Subcutaneous adipose tissue (tissue), 4 donors: ENCODE measurements around the gene OLFM4. TPM values are rescaled to one million over a fixed set of nuclear protein-coding genes. Genes with fewer than 3 reads are reported as not detected.

Experiments used
- total RNA-seq, 4 donors: library from RNA; depleted of rRNA; stranded (reverse); fragments of >200 nt; gene quantifications; one replicate each; pipeline ENCODE4 v1.1.0, GENCODE V29; 2016
- TF ChIP-seq, protein P1 (sequence below): fragments of 450-650 bp; IDR thresholded peaks from one replicate; pipeline ENCODE4 v1.5.1; 2016; ENCODE audit warnings: low read depth, mild to moderate bottlenecking, control low read depth, antibody characterized with exemption, moderate library complexity

The OLFM4 gene
- total RNA-seq, 4 donors from 2014 or later: 0.17 to 0.98 (median 0.49) TPM

DNA sequence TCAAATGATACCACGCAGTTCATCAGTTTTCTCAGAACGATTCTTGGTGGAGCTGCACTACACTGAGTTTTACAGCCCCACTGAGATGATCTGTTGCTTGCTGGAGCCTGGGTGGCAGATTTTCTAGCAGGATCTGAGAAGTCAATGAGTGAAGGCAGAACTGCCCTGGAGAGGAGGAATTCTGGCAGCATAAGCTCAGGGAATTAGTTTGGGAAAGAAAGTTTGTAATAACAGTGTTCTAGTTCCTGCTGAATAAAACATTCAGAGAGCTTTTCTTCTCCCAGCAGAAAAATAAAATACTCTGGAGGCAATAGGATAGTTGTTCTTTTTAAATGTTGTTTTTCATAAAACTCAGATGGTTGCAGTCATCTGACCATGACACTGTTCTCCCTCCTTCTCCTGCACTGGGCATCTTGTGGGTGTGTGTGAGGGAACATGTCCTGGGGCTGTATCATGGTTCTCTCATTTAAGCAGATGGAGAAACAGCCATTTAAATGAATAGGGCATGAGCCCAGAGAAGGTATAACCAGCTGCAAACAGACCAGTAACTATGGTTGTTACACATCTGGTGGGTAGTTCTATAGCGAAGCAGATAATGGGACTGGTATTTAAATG is 29.6 kb downstream of the OLFM4 start:
- TF ChIP-seq, protein P1, sequence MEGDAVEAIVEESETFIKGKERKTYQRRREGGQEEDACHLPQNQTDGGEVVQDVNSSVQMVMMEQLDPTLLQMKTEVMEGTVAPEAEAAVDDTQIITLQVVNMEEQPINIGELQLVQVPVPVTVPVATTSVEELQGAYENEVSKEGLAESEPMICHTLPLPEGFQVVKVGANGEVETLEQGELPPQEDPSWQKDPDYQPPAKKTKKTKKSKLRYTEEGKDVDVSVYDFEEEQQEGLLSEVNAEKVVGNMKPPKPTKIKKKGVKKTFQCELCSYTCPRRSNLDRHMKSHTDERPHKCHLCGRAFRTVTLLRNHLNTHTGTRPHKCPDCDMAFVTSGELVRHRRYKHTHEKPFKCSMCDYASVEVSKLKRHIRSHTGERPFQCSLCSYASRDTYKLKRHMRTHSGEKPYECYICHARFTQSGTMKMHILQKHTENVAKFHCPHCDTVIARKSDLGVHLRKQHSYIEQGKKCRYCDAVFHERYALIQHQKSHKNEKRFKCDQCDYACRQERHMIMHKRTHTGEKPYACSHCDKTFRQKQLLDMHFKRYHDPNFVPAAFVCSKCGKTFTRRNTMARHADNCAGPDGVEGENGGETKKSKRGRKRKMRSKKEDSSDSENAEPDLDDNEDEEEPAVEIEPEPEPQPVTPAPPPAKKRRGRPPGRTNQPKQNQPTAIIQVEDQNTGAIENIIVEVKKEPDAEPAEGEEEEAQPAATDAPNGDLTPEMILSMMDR: no peak

DNA sequence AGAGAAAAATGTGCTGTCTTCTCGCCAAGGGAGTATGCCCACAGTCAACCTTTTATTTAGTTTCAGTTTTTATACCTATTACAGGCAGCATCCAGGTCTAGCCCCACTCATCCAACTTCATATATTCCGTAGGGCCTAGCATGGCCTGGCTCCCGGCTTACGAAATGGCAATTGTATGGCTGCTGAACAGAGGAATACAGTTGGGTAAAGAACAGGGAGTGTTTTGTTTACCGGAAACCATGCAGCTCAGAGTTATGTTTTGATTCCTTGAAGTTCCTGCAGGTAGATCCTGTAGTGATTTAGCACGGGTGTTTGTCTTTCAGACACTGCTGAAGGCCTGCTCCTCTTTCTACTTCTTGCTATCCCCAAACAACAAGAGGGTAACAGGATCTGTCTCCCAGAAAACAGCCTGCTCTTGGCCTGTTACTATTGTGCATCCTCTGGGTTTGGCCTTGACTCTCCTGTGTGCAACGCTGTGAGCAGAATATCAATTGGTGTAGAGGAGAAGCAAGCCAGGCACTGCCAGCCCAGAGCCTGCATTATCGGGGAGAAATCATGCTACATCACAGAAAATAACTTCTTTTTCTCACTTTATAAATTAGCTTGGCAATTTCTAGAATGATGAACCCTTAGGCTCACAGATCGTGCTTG is 32.4 kb downstream of the OLFM4 start:
- TF ChIP-seq, protein P1: no peak

DNA sequence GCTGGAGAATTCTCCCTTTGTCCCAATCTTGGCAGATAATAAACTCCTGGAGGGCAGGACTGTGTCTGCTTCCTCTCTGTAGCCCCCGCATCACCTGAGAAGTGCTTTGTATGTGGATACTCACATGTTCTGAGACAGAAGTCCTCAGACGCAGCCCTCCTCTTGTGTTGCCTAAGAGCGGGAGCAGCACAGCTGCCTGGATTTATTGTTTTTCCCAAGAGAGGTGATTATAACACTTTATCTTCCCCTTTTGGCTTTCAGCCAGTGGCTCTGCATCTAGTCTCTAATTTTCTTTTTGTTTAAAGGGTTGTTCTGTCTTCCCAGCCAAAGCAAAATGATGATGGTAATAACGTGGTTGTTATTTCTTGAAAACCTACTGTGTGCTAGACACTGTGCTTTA is 36.1 kb downstream of the OLFM4 start:
- TF ChIP-seq, protein P1: no peak

DNA sequence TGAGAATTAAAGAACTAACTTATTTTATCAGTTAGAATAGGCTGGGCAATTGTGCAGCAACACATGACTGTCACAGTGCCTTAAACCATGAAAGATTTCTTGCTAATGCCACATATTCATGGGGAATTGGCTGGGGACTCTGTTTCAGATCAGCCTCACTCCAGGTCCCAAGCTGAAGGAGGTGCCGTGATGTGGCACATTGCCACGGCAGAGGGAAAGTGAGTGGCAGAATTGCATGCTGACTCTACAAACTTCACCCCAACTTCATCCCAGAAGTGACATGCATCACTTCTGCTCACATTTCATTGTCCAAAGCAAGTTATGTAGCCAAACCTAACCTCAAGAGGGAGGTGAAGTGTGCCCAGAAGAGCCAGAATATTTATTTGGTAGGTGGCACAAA is 37.8 kb downstream of the OLFM4 start:
- TF ChIP-seq, protein P1: no peak

DNA sequence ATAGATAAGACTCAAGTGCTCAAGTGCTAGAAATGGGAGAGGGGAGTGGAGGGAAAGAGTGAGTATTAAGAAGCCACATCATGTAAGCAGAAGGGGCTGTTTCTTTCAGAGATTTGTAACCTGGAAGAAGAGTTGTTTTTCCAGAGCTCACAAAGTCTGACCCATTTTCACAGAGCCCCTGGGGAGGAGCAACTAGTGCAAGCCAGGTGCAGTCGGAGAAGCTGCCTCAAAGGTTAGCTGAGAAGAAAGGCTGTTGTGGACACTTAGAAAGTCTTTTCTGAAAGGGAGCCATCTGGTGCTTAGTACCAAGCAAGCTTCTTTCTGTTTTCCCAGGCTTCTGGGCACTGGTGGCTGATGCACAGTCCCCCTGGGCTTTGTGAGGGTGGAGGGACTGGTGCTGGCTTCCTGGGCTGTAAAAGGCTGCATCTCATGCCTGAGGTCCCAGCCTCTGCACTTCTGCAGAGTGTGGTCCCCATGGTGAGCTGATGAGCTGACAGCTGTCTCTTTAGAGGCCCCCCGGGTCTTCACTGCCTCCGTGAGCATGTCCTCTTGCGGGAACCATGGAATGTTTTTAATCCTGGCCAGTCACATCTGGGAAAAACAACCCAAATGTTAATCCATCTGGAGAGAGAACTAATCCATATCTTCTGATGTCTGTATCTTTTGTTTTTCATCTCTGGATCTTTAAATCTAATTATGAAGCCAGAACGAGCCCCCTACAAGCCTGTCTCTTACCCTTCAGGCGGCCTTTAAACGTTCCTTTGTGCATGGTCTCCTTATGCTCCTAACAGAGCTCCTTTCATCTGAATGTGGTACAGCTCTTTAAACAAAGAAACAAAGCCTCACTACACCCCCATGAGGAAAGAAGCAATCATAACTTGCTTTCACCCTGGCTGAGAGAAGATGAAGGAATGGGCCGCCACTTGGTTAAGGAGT is 40.2 kb downstream of the OLFM4 start:
- TF ChIP-seq, protein P1: no peak

DNA sequence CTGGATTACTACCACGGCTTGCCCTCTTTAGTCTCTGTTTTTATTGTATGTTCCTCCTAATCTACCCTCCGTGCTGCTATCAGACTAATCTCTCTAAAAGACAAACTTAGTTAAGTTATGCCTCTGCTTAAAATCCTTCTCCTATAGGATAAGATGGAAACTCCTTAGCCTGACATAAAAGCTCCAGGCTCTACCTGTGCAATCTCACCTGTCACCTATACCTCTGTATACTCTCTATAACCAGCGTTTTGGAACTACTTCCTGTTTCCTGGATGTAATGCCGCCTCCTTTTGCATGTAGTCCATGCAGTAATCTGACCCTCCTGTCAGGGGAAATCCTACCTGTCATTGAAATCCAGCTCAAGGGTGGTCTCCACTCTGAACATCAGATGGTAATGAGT is 41.2 kb downstream of the OLFM4 start:
- TF ChIP-seq, protein P1: no peak

DNA sequence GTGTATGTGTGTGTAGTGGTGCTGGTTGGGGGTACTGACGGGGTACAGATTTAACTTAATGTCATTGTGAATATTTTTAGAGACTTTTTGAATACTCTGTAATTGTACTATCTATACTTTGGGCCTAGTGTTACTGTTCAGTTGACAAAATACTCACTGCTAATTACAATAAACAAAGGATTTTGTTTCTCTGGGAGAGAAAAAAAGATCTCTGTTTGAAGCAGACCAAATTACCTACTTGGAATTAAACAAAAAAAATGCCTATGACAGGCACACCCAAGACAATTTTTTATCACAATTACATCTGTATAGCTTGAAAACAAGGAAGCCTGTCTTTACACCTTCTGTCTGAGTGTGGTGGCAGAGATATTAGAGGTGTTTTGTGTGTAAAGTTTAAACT is 45.1 kb downstream of the OLFM4 start:
- TF ChIP-seq, protein P1: no peak
